ENCODE measurements around the gene OSBPL1A. TPM values are rescaled to one million over a fixed set of nuclear protein-coding genes. Genes with fewer than 3 reads are reported as not detected.

The OSBPL1A gene
- total and polyA plus RNA-seq, 5 donors: 45.9 to 88.6 (median 72.9) TPM

- intact Hi-C loops (cut with DNase I): no loop called here
- Histone ChIP-seq H3K4me1 (ENCODE audit: control insufficient read depth, insufficient read depth, low read length) (peaks cover 2% of the 10 kb centered on the region), H3K9me3 (ENCODE audit: control insufficient read depth, low read length) (no peaks in the 10 kb centered on the region), H3K27ac (ENCODE audit: low read length) (peak overlapping the region; percentile 39), H3K27me3 (ENCODE audit: control insufficient read depth, insufficient read depth) (no peaks in the 10 kb centered on the region), H3K4me3 (ENCODE audit: low read length) (no peak overlapping the region)
- DNase-seq (no peak), ATAC-seq (no peak)
- WGBS: 85% methylated on average over 10 of the region's 10 CpGs
These were observed 128.7 kb downstream of the OSBPL1A start for GRCh38 chr18:24268784-24269550.

- 97% methylated on average over 1 of the region's 1 CpG for WGBS
- intact Hi-C loops (cut with DNase I): no loop called here
- H3K4me1 ChIP-seq (ENCODE audit: control insufficient read depth, insufficient read depth, low read length): peaks cover 2% of the 10 kb centered on the region
- no peak overlapping the region for H3K27ac ChIP-seq (ENCODE audit: low read length)
- no peaks in the 10 kb centered on the region for H3K27me3 ChIP-seq (ENCODE audit: control insufficient read depth, insufficient read depth)
- no peaks in the 10 kb centered on the region for H3K9me3 ChIP-seq (ENCODE audit: control insufficient read depth, low read length)
- H3K4me3 ChIP-seq (ENCODE audit: low read length): no peak overlapping the region
- DNase-seq (no peak), ATAC-seq (no peak)
These were observed 129.7 kb downstream of the OSBPL1A start for GRCh38 chr18:24267878-24268277.

DNA sequence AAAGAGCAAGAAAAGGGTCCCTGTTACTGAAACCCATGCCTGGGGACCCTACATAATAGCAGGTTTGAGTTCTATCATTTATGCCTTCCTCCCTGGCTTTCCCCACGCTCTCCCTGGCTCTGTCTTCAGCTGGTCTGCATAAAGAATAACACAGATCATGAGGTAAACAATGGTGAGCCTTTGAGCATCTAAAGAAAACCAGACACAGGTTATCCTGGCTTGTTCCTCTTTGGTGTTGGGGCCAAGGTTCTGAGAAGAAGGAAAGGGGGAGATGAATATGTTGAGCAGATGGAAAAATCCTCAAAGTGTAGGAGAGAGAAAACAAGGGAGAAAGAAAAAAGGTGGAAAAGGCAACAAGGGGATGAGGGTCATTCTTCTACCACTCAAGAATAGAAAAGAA lies 131.5 kb downstream of the OSBPL1A start:
- H3K27ac ChIP-seq (ENCODE audit: low read length): no peak overlapping the region
- WGBS: 69% methylated on average over 1 of the region's 1 CpG
- H3K4me3 ChIP-seq (ENCODE audit: low read length): no peak overlapping the region

DNA sequence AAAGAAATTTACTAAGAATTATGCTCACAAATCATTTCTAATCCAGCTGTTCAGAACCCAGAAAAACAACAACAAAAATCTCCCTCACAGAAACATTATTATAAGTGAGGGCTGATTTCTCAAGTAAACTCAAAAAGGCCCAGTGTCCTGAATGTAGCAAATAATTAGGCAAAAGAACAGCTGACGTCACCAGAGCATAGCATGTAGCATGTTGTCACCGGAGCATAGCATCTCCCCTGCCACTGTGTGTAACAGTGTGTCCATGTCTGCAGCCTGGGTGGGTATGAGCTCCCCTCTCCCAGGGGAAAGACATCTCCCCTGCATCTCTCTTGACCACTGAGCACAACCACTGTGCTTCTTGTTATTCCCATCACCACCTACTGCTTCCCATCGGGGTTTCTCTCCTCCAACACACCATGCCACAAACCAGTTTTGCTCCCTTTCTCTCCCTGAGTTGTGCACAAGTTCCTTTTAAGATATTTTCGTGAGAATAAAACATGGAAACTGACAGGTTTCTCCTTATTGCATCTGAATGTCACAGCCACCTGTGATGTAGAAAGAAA lies 132.0 kb downstream of the OSBPL1A start:
- intact Hi-C loops (cut with DNase I): no loop called here
- Histone ChIP-seq H3K9me3 (ENCODE audit: control insufficient read depth, low read length) (no peaks in the 10 kb centered on the region), H3K4me3 (ENCODE audit: low read length) (no peak overlapping the region), H3K27ac (ENCODE audit: low read length) (peak overlapping the region; percentile 44), H3K27me3 (ENCODE audit: control insufficient read depth, insufficient read depth) (no peaks in the 10 kb centered on the region), H3K4me1 (ENCODE audit: control insufficient read depth, insufficient read depth, low read length) (peaks cover 5% of the 10 kb centered on the region)
- no peak for DNase-seq
- WGBS: 71% methylated on average over 4 of the region's 4 CpGs
- ATAC-seq: no peak

More for the DNA sequence above, 131.5 kb downstream of the OSBPL1A start:
- ATAC-seq (no peak), DNase-seq (no peak)
- no peaks in the 10 kb centered on the region for H3K27me3 ChIP-seq (ENCODE audit: control insufficient read depth, insufficient read depth)
- H3K4me1 ChIP-seq (ENCODE audit: control insufficient read depth, insufficient read depth, low read length): peaks cover 5% of the 10 kb centered on the region
- intact Hi-C loops (cut with DNase I): no loop called here
- no peaks in the 10 kb centered on the region for H3K9me3 ChIP-seq (ENCODE audit: control insufficient read depth, low read length)

- no peak for ATAC-seq
- no peaks in the 10 kb centered on the region for H3K9me3 ChIP-seq (ENCODE audit: control insufficient read depth, low read length)
- H3K27ac ChIP-seq (ENCODE audit: low read length): no peak overlapping the region
- intact Hi-C loops (cut with DNase I): no loop called here
- H3K27me3 ChIP-seq (ENCODE audit: control insufficient read depth, insufficient read depth): no peaks in the 10 kb centered on the region
- DNase-seq: no peak
- peaks cover 2% of the 10 kb centered on the region for H3K4me1 ChIP-seq (ENCODE audit: control insufficient read depth, insufficient read depth, low read length)
- WGBS: 86% methylated on average over 2 of the region's 2 CpGs
- no peak overlapping the region for H3K4me3 ChIP-seq (ENCODE audit: low read length)
These were observed 134.6 kb downstream of the OSBPL1A start for GRCh38 chr18:24263050-24263449.

DNA sequence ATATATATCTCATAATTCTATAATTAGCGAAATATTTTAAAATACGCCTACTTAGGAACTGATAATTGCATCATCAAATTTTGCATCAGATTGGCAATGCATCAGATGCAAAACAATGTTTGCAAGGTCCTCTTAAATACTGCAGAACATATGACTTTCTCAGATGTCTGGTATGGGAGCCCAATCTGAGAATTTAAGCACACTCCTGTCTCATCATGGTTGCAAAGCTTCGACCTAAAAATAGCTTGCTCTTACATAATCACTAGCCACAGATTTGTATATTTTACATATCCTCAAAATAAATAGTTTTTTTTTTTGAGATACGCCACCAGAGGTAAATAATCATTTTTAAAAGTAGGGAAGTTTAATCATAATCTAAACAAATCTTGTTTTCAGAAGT lies 135.5 kb downstream of the OSBPL1A start:
- no peaks in the 10 kb centered on the region for H3K9me3 ChIP-seq (ENCODE audit: control insufficient read depth, low read length)
- H3K27ac ChIP-seq (ENCODE audit: low read length): no peak overlapping the region
- H3K4me3 ChIP-seq (ENCODE audit: low read length): no peak overlapping the region
- WGBS: 66% methylated on average over 4 of the region's 4 CpGs
- intact Hi-C loops (cut with DNase I): no loop called here
- no peak for DNase-seq
- H3K27me3 ChIP-seq (ENCODE audit: control insufficient read depth, insufficient read depth): no peaks in the 10 kb centered on the region
- H3K4me1 ChIP-seq (ENCODE audit: control insufficient read depth, insufficient read depth, low read length): peaks cover 2% of the 10 kb centered on the region
- ATAC-seq: no peak

DNA sequence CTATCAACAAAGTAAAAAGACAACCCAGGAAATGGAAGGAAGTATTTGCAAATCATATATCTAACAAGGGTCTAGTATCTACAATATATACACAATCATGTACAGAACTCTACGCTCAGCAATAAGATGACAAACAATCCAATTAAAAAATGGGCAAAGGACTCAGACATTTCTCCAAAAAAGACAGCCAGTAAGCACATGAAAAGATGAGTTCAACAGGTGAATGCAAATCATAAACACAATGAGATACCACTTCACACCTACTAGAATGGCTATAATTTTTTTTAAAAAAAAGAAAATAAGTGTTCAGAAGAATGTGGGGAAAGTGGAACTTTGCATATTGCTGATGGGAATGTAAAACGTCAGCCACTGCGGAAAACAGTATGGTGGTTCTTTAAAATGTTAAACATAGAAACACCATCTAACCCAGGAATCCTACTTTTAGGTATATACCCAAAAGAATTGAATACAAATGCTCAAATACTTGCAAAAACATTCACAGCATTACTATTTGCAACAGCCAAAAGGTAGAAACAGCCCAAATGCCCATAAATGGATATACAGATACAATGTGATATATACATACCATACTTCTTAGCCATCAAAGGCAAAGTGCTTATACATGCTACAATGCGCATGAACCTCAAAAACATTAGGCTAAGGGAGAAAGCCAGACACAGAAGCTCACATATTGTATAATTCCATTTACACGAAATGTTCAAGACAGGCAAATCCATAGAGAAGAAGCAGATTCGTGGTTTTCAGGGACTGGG lies 137.6 kb downstream of the OSBPL1A start:
- Histone ChIP-seq H3K27me3 (ENCODE audit: control insufficient read depth, insufficient read depth) (no peaks in the 10 kb centered on the region), H3K27ac (ENCODE audit: low read length) (no peak overlapping the region), H3K4me1 (ENCODE audit: control insufficient read depth, insufficient read depth, low read length) (peaks cover 2% of the 10 kb centered on the region), H3K4me3 (ENCODE audit: low read length) (no peak overlapping the region), H3K9me3 (ENCODE audit: control insufficient read depth, low read length) (no peaks in the 10 kb centered on the region)
- ATAC-seq (no peak), DNase-seq (no peak)
- intact Hi-C loops (cut with DNase I): no loop called here
- WGBS: 93% methylated on average over 6 of the region's 6 CpGs

- Histone ChIP-seq H3K9me3 (ENCODE audit: control insufficient read depth, low read length) (no peaks in the 10 kb centered on the region), H3K27me3 (ENCODE audit: control insufficient read depth, insufficient read depth) (no peaks in the 10 kb centered on the region), H3K27ac (ENCODE audit: low read length) (no peak overlapping the region), H3K4me3 (ENCODE audit: low read length) (no peak overlapping the region), H3K4me1 (ENCODE audit: control insufficient read depth, insufficient read depth, low read length) (peaks cover 11% of the 10 kb centered on the region)
- ATAC-seq (no peak), DNase-seq (no peak)
- WGBS: 91% methylated on average over 1 of the region's 1 CpG
- intact Hi-C loops (cut with DNase I): no loop called here
These were observed 143.6 kb downstream of the OSBPL1A start for GRCh38 chr18:24254071-24254470.

DNA sequence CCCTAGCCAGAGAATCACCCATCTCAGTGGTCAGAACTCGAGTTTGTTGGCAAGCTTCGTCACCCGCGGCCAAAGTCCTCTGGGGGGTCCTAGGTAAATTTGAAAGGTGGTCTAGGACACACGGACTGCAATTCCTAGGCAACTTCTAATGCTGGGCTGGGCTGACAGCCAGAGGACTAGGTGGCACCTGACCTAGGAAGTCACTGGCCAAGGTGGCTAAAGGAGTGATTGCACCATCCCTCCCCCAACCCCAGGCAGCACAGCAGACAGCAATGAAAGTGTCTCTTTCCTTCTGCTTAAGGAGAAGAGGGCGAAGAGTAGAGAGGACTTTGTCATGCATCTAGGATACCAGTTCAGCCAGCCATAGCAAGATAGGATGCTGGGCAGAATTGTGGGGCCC lies 147.9 kb downstream of the OSBPL1A start:
- no peaks in the 10 kb centered on the region for H3K9me3 ChIP-seq (ENCODE audit: control insufficient read depth, low read length)
- no peak overlapping the region for H3K4me3 ChIP-seq (ENCODE audit: low read length)
- 93% methylated on average over 6 of the region's 6 CpGs for WGBS
- no peaks in the 10 kb centered on the region for H3K27me3 ChIP-seq (ENCODE audit: control insufficient read depth, insufficient read depth)
- H3K4me1 ChIP-seq (ENCODE audit: control insufficient read depth, insufficient read depth, low read length): peaks cover 12% of the 10 kb centered on the region
- ATAC-seq (peak in 1 of 2 donors; percentile 11), DNase-seq (no peak)
- intact Hi-C loops (cut with DNase I): no loop called here
- H3K27ac ChIP-seq (ENCODE audit: low read length): no peak overlapping the region

- Histone ChIP-seq H3K27me3 (ENCODE audit: control insufficient read depth, insufficient read depth) (no peaks in the 10 kb centered on the region), H3K4me1 (ENCODE audit: control insufficient read depth, insufficient read depth, low read length) (peaks cover 13% of the 10 kb centered on the region), H3K9me3 (ENCODE audit: control insufficient read depth, low read length) (no peaks in the 10 kb centered on the region), H3K27ac (ENCODE audit: low read length) (no peak overlapping the region), H3K4me3 (ENCODE audit: low read length) (no peak overlapping the region)
- intact Hi-C loops (cut with DNase I): no loop called here
- 22% methylated on average over 2 of the region's 2 CpGs for WGBS
- ATAC-seq (no peak), DNase-seq (no peak)
These were observed 149.3 kb downstream of the OSBPL1A start for GRCh38 chr18:24248359-24248758.

GRCh38 chr18:24246143-24246542 lies 151.5 kb downstream of the OSBPL1A start:
- peaks cover 12% of the 10 kb centered on the region for H3K4me1 ChIP-seq (ENCODE audit: control insufficient read depth, insufficient read depth, low read length)
- no peak overlapping the region for H3K27ac ChIP-seq (ENCODE audit: low read length)
- no peaks in the 10 kb centered on the region for H3K9me3 ChIP-seq (ENCODE audit: control insufficient read depth, low read length)
- no peaks in the 10 kb centered on the region for H3K27me3 ChIP-seq (ENCODE audit: control insufficient read depth, insufficient read depth)
- no peak for DNase-seq
- intact Hi-C loops (cut with DNase I): no loop called here
- H3K4me3 ChIP-seq (ENCODE audit: low read length): no peak overlapping the region
- 95% methylated on average over 3 of the region's 3 CpGs for WGBS
- no peak for ATAC-seq
